ENCODE results near the gene UBQLN4. TPM values are rescaled to one million over a fixed set of nuclear protein-coding genes. Genes with fewer than 3 reads are reported as not detected.

Gene UBQLN4
- total and polyA plus RNA-seq, 9 of the 15 experiments (the other 6 are each of a cell fraction or from before 2014, with no cell fraction given), result 13.5 to 65.5 (median 37.0) TPM

DNA sequence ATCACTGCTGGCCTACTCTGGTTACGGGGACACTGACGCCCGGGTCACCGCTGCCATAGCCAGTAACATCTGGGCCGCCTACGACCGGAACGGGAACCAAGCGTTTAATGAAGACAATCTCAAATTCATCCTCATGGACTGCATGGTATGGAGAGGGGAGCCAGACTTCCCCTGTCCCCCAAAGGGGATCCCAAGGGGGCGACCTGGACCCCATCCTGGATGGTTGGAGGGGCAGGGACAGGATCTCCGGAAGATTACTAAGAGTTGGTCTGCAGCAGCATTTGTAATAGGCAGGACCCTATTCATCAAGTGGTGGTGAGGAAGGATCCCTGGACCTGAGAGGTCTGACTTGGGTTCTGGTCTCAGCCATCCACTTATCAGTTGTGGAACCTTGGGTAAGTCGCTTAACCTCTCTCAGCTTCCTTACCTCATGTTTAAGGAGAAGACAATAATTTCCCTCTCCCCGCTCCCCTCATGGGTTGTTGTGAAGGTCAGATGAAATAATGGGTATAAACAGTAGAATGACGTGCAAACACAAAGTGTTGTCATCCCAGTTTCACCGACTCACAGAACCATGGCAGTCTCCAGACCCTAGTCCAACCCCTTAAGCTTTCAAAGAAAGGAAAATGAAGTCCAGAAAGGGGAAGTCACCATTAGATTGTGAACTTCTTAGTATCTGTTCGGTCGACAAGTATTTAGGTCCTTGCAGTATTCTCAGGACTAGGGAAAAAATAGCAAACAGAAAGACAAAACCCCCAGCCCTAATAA lies 1.9 kb upstream of the UBQLN4 start (continued):
- TF ChIP-seq ARID2 (IDR thresholded peaks at IDR 0.05), result no peak
- TF ChIP-seq, protein P1, sequence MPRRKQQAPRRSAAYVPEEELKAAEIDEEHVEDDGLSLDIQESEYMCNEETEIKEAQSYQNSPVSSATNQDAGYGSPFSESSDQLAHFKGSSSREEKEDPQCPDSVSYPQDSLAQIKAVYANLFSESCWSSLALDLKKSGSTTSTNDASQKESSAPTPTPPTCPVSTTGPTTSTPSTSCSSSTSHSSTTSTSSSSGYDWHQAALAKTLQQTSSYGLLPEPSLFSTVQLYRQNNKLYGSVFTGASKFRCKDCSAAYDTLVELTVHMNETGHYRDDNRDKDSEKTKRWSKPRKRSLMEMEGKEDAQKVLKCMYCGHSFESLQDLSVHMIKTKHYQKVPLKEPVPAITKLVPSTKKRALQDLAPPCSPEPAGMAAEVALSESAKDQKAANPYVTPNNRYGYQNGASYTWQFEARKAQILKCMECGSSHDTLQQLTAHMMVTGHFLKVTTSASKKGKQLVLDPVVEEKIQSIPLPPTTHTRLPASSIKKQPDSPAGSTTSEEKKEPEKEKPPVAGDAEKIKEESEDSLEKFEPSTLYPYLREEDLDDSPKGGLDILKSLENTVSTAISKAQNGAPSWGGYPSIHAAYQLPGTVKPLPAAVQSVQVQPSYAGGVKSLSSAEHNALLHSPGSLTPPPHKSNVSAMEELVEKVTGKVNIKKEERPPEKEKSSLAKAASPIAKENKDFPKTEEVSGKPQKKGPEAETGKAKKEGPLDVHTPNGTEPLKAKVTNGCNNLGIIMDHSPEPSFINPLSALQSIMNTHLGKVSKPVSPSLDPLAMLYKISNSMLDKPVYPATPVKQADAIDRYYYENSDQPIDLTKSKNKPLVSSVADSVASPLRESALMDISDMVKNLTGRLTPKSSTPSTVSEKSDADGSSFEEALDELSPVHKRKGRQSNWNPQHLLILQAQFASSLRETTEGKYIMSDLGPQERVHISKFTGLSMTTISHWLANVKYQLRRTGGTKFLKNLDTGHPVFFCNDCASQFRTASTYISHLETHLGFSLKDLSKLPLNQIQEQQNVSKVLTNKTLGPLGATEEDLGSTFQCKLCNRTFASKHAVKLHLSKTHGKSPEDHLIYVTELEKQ (CRISPR knock-in tag; IDR thresholded peaks at IDR 0.05), result no peak
- no peak for TF ChIP-seq C11orf30 (IDR thresholded peaks at IDR 0.05; ENCODE audit: low read depth)
- TF ChIP-seq, protein P2, sequence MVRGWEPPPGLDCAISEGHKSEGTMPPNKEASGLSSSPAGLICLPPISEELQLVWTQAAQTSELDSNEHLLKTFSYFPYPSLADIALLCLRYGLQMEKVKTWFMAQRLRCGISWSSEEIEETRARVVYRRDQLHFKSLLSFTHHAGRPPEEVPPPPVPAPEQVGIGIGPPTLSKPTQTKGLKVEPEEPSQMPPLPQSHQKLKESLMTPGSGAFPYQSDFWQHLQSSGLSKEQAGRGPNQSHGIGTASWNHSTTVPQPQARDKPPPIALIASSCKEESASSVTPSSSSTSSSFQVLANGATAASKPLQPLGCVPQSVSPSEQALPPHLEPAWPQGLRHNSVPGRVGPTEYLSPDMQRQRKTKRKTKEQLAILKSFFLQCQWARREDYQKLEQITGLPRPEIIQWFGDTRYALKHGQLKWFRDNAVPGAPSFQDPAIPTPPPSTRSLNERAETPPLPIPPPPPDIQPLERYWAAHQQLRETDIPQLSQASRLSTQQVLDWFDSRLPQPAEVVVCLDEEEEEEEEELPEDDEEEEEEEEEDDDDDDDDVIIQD (CRISPR knock-in tag; IDR thresholded peaks at IDR 0.05), result no peak
- no peak for TF ChIP-seq ZSCAN32 (CRISPR knock-in tag; IDR thresholded peaks at IDR 0.05)
- no peak for TF ChIP-seq ZNF124 (CRISPR knock-in tag; IDR thresholded peaks at IDR 0.05)
- no peak for TF ChIP-seq PTBP1 (IDR thresholded peaks at IDR 0.05; ENCODE audit: low read depth, low read length)
